Hematopoietic multipotent progenitor cell treated with erythropoietin and hydrocortisone succinate and interleukin-3 and kit ligand, for 6 days (in vitro differentiated cells): Measurements from ENCODE around the gene GCNA.
"Not testable (repeated sequence)": the region's sequence is repeated elsewhere in the genome, so short reads cannot be mapped to it uniquely, and the experiment has no call there.

ENCODE experiments used
- DNase-seq: peaks from one replicate; pipeline ENCODE4 v3.0.0-alpha.2; 2015

GCNA gene

GRCh38 chrX:71652405-71652804, 74.2 kb downstream of the GCNA start:
- peak; percentile 74 for DNase-seq

DNA sequence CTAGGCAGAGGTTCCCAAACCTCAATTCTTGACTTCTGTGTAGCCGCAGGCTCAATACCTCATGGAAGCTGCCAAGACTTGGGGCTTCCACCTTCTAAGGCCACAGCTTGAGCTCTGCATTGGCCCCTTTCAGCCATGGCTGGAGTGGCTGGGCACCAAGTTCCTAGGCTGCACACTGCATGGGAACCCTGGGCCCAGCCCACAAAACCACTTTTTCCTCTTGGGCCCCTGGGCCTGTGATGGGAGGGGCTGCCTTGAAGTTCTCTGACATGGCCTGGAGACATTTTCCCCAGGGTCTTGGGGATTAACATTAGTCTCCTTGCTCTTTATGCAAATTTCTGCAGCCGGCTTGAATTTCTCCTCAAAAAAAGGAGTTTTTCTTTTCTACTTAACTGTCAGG, 75.1 kb downstream of the GCNA start:
- DNase-seq: no peak

- DNase-seq: no peak
Observed at GRCh38 chrX:71657267-71657666, 79.0 kb downstream of the GCNA start.

- DNase-seq: no peak
Observed at GRCh38 chrX:71659342-71659741, 81.1 kb downstream of the GCNA start.

DNA sequence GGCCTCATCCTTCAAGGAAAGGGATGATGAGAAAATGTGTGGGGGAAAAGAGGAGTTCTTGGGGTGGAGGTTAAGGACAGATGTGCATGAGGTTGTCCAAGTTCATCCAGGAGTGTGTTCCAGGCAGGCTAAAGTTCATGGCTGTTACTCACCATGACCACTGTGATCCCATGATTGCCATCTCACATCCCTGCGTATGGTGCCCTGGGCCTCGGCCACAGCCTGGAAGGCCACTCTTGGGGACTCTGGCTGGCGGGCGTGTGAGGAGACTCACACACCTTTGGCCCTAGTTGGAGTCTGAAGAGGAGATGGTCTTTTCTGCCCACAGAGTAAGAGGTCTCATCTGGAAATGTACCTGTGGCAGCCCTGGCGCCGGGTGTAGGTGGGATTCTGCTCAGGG, 81.7 kb downstream of the GCNA start:
- no peak for DNase-seq

GRCh38 chrX:71660562-71661416, 82.6 kb downstream of the GCNA start:
- DNase-seq: no peak

DNA sequence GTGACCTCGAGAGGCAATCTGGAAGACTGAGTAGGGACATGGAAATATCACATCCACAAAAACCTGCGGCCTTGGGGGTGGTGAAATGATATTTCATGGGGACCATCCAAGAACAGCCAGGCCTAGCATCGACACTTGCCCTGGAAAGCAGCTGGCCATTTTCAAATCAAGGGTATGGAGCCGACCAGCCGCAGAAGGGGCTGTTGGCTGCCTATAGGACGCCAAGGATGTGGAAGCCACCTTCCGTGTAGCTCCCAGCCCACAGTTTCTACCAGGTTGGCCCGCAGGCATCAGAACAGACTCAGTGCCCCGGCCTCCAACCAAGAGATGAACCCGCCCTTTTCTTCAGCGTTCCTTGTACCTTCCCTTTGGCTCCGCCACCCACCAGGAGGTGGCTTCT, 83.7 kb downstream of the GCNA start:
- DNase-seq: no peak

DNA sequence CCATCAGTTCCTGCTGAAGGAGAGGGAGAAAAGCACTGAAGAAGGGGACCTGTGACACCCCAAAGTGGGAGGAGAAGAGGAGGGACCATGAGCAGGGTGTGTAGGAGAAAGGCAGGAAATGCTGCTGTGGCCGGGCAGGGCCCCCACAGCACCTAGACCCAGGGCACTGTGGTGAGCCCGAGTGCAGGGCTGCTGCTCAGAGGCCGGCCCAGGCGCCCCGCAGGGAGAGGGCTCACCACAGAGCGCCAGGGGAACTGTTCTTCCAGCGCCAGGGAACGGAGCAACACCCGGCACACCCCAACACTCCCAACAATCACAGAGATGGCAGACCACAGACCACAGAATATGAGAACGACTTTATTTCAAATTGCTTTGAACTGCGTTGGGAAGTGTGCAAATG, 84.4 kb downstream of the GCNA start:
- DNase-seq: not testable (repeated sequence)
